HG03571 (cell line): Measurements from ENCODE around the gene RDX.
"Not testable (repeated sequence)": the region's sequence is repeated elsewhere in the genome, so short reads cannot be mapped to it uniquely, and the experiment has no call there.

ENCODE experiments used
- ATAC-seq: cut with Tn5 transposase; IDR thresholded peaks from one replicate; pipeline ENCODE4 v1.9.1; 2021; ENCODE audit not compliant: unreplicated experiment

The RDX gene

DNA sequence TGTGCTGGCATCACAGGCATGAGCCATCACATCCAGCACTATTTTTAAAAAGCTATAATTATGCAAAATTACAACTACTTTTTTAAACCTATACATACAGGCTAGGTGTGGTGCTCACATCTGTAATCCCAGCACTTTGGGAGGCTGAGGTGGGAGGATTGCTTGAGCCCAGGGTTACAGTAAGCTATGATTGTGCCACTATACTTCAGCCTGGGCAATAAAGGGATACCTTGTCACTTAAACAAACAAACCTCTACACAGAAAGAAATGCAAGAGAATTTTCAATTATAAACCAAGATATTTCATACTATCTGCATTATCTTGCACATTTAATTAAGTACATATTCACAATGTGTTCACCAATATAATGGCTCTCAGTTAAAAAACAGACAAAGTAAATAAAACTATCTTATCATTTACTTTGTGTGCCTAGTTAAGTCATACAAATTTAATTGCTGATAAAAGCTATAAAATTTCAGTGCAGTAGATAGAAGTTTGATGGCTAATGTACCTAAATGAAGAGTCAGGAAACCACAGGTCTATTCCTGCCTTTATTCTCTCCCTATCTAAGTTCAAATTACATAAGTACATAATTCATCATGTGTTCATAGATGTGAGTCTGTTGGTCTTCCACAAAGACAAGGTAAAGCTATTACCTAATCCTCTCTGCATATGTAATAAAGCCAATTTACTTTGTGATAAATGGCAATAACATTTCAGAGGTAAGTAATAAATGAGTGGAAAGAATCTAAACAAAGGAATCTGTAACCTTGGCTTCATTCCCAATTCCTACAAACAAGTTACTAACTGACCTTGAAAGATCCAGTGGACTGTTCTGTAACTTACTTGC is 9.0 kb upstream of the RDX start:
- ATAC-seq, result no peak

DNA sequence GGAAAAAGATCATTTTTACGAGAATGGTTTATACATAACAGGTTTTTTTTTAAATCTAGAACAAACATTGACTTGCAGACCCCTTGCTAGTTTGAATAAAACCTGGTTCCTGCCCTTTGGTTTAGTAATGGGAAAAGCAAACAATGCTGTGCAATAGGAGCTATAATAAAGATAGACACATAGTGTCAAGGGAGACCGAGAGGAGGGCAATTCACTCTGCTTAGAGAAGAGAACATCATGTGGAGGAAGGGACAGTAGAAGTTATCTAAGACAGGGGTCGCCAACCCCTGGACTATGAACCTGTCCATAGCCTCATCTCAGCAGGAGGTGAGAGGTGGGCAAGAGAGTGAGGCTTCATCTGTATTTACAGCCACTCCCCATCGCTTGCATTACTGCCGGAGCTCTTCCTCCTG is 7.0 kb upstream of the RDX start:
- ATAC-seq, result no peak

DNA sequence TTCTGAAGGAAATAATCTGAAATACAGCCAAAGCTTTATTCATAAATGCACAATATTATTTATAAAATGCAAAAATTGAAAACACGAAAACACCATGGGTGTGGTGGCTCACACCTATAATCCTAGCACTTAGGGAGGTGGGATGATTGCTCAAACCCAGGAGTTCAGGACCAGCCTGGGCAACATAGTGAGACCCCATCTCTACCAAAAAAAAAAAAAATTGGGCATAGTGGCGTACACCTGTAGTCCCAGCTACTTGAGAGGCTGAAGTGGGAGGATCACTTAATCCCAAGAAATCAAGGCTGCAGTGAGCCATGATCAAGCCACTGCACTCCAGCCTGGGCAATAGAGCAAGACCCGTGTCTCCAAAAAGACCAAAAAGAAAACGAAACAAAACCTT is 5.2 kb upstream of the RDX start:
- no peak for ATAC-seq

DNA sequence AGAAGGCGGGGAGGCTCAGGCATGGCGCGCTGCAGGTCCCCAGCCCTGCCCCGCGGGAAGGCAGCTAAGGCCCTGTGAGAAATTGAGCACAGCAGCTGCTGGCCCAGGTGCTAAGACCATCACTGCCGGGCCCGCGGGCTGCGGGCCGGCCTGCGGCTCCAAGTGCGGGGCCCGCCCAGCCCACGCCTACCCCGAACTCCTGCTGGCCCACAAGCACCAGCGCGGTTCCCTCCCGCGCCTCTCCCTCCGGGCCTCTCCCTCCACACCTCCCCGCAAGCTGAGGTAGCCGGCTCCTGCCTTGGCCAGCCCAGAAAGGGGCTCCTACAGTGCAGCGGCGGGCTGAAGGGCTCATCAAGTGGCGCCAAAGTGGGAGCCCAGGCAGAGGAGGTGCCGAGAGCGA is 4.6 kb upstream of the RDX start:
- no peak for ATAC-seq

DNA sequence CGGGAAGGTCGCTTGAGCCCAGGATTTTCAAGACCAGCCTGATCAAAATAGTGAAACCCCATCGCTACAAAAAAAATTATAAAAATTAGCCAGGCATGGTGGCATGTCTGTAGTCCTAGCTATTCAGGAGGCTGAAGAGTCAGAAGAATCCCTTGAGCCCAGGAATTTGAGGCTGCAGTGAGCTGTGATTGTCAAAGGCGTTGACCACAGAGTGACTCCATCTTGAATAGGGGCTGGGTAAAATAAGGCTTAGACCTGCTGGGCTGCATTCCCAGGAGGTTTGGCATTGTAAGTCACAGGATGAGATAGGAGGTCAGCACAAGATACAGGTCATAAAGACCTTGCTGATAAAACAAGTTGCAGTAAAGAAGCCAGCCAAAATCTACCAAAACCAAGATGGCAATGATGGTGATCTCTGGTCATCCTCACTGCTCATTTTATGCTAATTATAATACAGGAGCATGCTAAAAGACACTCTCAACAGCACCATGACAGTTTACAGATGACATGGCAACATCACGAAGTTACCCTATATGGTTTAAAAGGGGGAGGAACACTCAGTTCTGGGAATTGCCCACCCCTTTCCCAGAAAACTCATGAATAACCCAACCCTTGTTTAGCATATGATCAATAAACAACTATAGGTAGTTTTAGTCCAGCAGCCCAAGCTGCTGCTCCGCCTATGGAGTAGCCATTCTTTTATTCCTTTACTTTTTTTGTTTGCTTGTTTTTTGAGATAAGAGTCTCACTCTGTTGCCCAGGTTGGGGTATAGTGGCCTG is 2.8 kb upstream of the RDX start:
- no peak for ATAC-seq

DNA sequence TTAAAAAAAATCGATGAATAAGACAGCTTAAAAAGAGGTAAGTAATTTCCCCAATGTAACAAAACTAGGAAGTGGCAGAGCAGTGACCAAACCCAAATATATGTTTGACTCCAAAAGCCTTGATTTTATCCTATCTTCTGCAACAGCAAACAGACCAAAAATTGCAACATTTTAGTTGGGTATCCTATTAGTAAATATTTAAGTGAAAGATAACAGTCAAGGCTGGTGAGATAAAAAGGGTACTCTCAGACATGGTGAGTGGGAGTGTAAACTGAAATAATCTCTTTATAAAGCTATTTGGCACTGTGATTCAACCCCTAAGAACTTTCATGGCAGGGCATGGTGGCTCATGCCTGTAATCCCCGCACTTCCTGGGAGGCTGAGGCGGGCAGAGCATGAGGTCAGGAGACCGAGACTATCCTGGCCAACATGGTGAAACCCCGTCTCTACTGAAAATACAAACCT is 1.9 kb upstream of the RDX start:
- ATAC-seq, result no peak

DNA sequence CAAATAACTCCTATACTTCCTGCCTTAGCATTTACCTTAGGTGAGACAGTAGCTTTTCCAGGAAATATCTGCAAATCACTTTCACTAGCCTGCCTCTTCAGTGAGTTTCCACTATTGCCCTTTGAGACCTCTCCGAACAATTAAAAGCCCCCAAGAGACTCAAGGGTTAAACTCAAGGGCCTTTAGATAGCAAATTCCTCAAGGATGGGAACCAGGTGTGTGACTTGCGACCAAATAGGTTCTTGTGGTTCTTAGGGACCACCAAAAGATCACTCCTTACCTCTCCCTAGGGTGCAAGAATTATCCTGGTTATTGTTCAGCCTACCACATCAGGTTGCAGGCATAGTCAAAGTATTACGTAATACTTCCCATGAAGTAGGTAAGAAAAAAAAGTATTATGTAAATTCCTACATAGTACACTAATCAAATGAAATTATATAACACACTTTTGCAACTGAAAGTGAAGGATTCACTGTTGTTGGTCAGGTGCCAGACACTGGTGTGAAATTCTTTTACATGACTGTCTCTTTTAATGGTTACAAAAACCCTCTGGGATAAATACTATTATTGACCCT is 1.4 kb upstream of the RDX start:
- ATAC-seq, result no peak

DNA sequence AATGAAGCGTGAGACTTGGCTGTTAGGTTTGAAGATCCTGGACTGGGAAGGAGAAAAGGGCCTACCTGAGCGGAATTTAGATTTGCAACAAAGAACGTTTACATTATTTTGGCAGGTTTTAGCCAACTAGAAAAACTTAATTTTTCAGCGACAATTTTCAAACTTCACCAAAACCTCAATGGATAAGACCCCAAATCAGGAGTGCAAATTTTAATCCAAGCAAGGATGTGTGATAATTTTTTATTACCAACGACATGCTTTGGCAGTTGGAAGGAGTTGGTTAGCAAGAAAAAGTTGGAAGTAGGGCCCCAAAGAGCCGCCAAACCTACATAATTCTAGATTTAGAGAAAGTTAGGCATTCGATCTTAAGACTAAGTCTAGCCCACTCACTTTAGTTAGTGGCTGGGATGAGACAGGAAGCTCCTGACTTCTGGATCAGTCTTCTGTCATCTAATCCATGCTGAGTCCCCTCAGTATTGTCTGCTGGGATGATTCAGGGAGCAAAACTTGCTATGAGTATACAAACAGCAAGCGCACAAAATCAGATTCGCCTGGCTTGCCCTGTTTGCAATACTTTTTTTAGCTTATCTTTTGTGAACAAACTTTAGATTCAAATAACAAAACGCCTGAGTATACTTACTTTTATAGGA is 787 bp upstream of the RDX start:
- no peak for ATAC-seq

DNA sequence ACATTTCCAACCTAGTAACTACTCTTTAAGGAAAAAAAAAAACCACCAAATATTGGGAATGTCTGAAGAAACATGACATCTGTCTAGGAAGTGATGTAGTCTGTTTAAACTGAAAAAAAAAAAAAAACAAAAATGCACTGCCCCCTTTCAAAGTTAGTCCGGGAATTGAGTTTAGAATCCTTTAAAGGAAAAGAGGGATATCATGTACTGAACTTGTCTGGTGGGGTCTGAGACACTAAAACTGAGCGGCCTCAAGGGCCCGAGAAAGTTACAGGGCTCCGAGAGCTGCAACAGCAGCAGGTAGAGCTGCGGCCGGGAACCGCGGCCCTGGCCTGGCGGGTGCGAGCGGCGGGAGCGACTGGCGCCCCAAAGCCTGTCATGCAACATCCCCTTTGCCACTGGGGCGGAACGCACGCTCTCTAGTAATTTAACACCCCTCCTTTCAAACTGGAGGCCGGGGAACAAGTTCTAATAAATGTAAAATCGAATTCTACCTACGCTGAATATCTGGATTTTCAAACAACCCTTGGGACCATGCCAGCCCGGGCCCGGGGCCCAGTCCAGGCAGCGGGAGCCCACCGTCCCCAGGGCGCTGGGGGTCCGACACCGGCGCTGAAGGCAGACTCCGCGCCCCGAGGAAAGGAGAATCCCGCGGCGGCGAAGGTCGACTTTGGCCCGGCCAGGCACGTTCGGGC is 736 bp downstream of the RDX start:
- peak; percentile 62 for ATAC-seq

DNA sequence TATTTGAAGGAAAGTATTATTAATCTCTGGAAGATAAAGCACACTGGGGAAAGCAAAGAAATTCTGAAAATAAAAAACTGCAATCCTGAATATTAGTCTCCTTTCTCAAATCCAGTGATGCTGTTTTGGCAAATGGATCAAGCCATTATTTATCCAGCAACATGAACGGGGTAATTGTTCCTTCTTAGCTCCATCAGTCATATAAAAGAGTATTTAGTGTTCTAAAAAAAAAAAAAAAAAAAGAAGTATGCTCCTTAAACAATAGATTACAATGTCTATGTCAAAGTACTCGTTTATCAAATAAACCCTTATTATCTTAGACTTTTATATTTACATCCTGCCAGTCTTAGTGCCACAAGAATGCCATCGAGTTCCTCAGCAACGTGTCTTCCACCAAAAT is 1.3 kb downstream of the RDX start:
- ATAC-seq, result no peak

DNA sequence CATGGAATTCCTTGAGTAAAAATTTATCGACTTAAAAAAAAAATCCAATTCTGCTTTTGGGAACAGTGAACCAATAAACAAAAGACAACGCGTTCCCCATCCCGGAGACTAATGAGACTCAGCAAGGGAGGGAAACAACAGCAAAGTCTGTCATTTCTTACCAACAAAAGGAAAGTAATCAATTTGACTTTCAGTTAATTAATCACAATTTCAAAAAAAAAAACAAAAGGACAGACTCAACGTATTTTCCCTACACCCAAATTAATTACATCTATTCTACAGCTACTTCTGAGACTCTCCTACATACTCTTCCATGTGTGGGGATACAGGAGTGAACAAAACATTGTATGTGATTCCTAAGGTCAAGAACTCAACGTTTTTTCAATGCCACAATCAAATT is 1.9 kb downstream of the RDX start:
- ATAC-seq, result no peak

DNA sequence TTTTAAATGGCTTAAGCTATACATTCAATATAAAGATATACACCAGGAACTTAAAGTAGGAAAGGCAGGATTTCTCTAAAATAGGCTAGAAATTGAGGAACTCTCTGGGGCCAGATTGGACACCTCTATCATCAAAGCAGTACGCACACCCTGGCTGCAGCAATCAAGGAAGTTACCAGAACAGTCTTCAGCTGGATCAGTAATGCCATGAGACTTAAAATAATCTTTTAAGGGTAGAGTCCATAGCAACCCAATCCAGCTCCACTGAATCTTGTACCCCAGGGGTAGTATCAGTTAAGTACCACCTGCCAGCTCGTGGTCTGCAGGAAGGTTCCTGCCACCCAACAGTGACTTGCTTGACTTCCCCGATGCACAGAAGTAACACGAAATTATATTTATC is 3.0 kb downstream of the RDX start:
- ATAC-seq, result no peak

DNA sequence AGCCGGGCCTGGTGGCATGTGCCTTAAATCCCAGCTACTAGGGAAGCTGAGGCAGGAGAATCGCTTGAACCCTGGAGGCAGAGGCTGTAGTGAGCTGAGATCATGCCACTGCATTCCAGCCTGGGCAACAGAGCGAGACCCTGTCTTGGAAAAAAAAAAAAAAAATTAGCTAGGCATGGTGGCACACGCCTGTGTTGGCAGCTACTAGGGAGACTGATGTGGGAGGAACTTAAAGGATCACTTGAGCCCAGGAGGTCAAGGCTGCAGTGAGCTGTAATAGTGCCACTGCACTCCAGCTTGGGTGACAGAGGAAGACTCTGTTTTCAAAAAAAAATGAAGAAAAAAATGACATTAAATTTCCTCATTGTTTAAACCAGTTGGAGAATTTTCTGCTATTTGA is 4.3 kb downstream of the RDX start:
- ATAC-seq, result not testable (repeated sequence)

DNA sequence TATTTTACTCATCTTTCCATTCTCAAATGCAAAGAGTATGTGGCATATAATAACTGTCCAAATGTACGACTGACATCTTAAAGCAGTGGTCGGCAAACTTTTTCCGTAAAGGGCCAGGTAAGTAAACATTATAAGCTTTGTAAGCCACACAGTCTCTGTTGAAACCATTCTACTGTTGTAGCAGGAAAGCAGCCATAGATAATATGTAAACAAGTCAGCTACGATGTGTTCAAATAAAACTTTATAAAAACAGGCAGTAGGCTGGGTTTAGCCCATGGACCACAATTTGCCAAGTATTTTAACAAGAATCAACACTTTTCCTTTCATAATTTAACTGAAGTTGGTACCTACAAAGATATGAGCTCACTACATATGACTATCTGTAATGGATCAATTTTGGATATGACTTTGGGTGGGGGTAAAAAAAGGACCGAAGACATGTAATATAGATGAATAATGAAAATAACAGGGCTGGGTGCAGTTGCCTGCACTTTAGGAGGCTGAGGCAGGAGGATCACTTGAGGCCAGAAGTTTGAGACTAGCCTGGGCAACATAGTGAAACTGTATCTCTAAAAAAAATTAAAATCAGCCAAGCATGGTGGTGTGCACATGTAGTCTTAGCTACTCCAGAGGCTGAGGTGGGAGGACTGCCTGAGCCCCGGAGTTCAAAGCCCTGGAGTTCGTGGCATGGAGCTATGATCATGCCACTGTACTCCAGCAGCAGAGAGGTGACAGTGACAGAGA is 5.7 kb downstream of the RDX start:
- no peak for ATAC-seq

DNA sequence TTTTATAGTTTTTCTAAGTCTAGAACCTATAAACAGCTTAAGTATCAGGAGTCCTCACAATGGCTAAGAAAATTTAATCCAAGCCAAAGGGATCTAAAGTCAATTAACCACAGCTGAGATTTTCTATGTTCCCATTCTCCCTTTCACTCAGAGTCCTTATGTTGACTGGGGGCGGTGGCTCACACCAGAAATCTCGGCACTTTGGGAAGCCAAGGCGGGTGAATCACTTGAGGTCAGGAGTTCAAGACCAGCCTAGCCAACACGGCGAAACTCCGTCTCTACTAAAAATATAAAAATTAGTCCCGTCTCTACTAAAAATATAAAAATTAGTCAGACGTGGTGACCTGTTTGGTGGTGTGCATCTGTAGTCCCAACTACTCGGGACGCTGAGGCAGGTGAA is 6.9 kb downstream of the RDX start:
- no peak for ATAC-seq

DNA sequence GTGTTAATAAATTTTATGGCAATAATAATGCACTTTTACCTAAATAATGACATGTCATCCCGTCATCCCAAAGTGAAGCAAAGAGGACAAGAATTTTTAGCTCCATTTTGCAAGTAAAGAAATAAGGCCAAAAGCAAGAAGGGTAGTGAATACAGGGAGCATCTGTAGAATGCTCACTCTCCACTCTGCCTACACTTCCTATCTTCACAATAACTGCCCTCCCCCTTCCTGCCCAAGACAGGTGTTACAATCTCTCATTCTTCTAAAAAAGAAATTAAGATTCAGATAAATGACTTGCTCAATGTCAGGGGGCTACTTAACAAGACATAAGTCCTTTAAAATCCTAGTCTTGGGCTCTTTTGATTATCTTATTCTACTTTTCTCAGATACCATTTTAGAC is 8.9 kb downstream of the RDX start:
- no peak for ATAC-seq

DNA sequence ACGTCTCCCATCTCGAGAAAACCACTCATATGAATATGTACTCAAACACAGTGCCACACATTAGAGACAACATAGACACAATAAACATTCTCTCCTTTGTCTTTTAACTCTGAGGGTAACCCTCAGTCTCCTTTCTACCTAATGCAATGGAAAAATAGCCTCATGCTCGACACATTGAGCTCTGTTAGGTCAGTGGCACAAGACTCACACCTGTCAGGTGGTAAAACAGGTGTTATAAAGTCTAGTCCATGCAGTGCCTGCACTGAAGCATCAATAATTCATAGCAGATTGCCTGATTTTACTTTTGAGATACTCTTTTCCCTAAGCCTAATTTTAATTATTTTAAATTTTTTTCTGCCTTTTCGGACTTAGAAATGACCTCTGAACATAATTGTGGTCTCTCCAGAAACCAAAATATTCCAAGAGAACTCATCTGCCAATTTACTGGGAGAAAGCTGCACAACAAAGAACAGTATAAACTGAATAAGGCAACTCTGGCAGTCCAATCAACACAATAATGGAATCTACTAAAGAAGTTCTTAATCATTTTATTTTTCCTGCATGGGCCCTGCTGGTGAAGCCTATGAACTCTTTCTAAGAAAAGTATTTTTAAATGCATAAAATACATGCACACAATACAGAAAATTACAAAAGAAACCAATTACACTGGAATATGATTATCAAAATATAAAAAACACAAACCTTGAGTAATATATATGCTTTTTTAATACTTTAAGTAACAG is 9.9 kb downstream of the RDX start:
- ATAC-seq, result no peak

DNA sequence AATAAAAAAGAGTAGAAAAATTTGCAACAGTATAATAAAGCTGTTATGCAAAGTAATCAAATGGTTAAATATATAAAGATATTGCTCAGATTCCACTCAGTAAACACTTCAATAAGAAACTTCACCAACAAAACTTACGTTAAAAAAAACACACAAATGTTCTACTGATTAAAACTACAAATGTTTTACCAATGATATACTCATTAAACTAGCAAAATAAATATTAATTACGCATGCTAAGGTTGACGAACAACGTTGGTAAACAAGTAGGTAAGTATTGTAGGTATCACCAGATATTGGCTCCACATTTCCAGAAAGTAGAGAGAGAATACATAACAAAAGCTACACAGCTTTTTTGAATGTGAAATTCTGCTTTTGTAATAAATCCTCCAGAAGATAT is 12.6 kb downstream of the RDX start:
- ATAC-seq, result no peak

DNA sequence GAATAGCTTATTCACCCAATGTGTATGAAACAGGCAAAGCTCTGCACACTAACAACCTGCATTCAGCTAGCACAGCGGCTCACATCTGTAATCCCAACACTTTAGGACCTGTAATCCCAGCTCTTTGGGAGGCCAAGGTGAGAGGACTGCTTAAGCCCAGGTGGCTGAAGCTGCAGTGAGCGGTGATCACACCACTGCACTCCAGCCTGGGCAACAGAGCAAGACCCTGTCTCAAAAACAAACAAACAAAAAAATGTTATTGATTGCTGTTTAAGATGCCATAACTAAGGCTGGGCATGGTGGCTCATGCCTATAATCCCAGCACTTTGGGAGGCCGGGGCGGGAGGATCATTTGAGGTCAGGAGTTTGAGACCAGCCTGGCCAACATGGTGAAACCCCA is 15.8 kb downstream of the RDX start:
- not testable (repeated sequence) for ATAC-seq

DNA sequence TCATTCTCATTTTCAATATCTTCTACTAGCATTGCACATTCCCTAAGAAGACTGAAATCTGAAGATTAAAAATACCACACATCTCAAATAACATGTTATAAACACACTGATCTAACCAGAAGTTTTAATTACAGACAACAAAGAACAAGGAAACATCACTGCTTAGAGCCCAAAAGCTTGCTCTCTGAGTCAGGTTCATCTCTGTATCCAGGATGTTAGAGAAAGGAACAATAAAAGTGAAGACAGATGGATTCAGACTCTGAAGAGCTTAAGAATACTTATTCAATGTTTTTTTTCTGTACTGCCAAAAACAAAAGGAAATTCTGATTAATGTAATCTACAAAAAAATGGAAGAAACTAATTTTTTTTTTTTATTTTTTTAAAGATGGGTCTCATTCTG is 16.5 kb downstream of the RDX start:
- no peak for ATAC-seq
